Left lung (tissue), 10 donors: ENCODE measurements around the gene UFL1. TPM values are rescaled to one million over a fixed set of nuclear protein-coding genes. Genes with fewer than 3 reads are reported as not detected.
A peak's percentile ranks its signal among the peaks of the same experiment; 100 is the strongest.

Experiments
- ATAC-seq: fragments of 200-7000 bp; cut with Tn5 transposase; one replicate; pipeline ENCODE4 v1.9.1; 2020; ENCODE audit warnings: moderate library complexity
- DNase-seq, 4 donors: peaks; one replicate each; pipeline ENCODE4 v3.0.0-alpha.2; 2013 to 2020
- H3K27ac ChIP-seq, 2 donors: fragments of 200-600 bp; sonication (generic) in 1 of 2; one replicate each; pipeline versions ENCODE4 v1.5.0 to v1.8.0; 2020 to 2021
- H3K27me3 ChIP-seq, 2 donors: fragments of 200-600 bp; sonication (generic) in 1 of 2; one replicate each; pipeline versions ENCODE4 v1.5.0 to v1.8.0; 2020 to 2021
- H3K36me3 ChIP-seq, 2 donors: fragments of 200-600 bp; sonication (generic) in 1 of 2; one replicate each; pipeline versions ENCODE4 v1.5.0 to v1.8.0; 2020 to 2021
- H3K4me1 ChIP-seq, 2 donors: fragments of 200-600 bp; one replicate each; pipeline ENCODE4 v1.8.0; 2021
- H3K4me3 ChIP-seq, 2 donors: fragments of 200-600 bp; sonication (generic) in 1 of 2; one replicate each; pipeline versions ENCODE4 v1.5.0 to v1.8.0; 2020 to 2021; ENCODE audit warnings: mild to moderate bottlenecking in 1 of 2
- H3K9me3 ChIP-seq, 2 donors: fragments of 200-600 bp; sonication (generic) in 1 of 2; one replicate each; pipeline versions ENCODE4 v1.5.0 to v1.8.0; 2020 to 2021
- intact Hi-C, 2 donors: fragments of 100-400 bp; cut with DNase I; formaldehyde crosslinking; loops; one replicate each; pipeline versions ENCODE4 v1.11.2 to v1.14.2; 2022
- polyA plus RNA-seq, 6 donors: library from polyadenylated mRNA; unstranded; fragments of 120-200 nt; gene quantifications; one replicate each; pipeline ENCODE4 v1.2.1, GENCODE V29; 2013; ENCODE audit not compliant: insufficient read length in 6 of 6
- total RNA-seq, 2 donors: library from RNA; stranded (reverse); fragmentation: NEBNext Ultra II Directional; extraction: Animal tissue kit (Norgen Biotek cat#: 25700); gene quantifications; one replicate each; pipeline ENCODE4 v1.2.1, GENCODE V29; 2021
- TF ChIP-seq, protein P1 (sequence below), 2 donors: fragments of 200-600 bp; sonication (generic) in 1 of 2; IDR thresholded peaks; one replicate each; pipeline versions ENCODE4 v1.5.0 to v1.8.0; 2021; ENCODE audit warnings: antibody characterized with exemption in 2 of 2
- donor health status: DM: no; HTN: yes; CAD: no.
- donor health status: DM: no; HTN: no; CAD: no.

UFL1 gene
- total and polyA plus RNA-seq, 8 donors = 24.7 to 41.4 (median 38.0) TPM

DNA sequence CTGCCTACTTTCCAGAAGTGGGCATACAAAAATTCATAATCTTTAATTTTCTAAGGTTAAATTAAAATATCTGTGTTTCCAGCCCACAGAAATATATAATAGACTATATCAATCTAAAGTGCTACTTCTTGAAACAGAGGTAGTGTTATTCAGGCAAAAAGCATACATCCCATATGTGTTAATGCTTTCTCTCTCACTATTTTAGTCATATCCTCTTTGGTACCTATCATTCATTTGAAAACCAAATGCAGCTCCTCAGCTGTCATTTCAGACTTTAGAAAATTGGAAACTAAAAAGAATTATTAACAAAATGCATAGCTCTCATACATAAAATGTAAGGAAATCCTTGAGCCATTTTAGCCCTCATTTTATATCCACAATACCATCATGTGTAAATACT lies 42.2 kb downstream of the UFL1 start:
- Histone ChIP-seq H3K27ac (no peak overlapping the region), H3K4me3 (peak overlapping the region in 1 of 2 donors; percentile 8)
- intact Hi-C loops = no loop called here

DNA sequence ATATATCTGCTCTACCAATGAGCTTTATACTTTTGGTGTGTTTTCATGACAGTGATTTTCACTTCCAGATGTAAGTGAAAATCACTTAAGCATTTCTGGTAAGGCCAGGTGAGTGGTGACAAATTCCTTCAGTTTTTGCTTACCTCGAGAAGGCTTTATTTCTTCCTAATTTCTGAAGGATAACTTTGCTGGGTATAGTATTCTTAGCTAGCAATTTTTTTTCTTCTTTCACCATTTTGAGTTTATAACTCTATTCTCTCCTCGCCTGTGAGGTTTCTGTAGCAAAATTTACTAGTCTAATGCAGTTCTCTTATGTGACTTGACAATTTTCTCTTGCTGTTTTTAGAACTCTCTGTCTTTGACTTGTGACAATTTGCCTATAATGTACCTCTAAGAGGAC lies 48.4 kb downstream of the UFL1 start:
- intact Hi-C loops = no loop called here
- DNase-seq (no peak), ATAC-seq (no peak)
- Histone ChIP-seq H3K4me1 (no peaks in the 10 kb centered on the region), H3K9me3 (peaks cover 0 to 20% of the 10 kb centered on the region in 2 donors), H3K27me3 (no peaks in the 10 kb centered on the region), H3K27ac (no peak overlapping the region), H3K36me3 (no peaks in the 10 kb centered on the region), H3K4me3 (no peak overlapping the region)
- TF ChIP-seq, protein P1, sequence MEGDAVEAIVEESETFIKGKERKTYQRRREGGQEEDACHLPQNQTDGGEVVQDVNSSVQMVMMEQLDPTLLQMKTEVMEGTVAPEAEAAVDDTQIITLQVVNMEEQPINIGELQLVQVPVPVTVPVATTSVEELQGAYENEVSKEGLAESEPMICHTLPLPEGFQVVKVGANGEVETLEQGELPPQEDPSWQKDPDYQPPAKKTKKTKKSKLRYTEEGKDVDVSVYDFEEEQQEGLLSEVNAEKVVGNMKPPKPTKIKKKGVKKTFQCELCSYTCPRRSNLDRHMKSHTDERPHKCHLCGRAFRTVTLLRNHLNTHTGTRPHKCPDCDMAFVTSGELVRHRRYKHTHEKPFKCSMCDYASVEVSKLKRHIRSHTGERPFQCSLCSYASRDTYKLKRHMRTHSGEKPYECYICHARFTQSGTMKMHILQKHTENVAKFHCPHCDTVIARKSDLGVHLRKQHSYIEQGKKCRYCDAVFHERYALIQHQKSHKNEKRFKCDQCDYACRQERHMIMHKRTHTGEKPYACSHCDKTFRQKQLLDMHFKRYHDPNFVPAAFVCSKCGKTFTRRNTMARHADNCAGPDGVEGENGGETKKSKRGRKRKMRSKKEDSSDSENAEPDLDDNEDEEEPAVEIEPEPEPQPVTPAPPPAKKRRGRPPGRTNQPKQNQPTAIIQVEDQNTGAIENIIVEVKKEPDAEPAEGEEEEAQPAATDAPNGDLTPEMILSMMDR (IDR thresholded peaks at IDR 0.05) = no peak

More for the DNA sequence above, 42.2 kb downstream of the UFL1 start:
- no peaks in the 10 kb centered on the region for H3K27me3 ChIP-seq
- H3K36me3 ChIP-seq = no peaks in the 10 kb centered on the region
- no peak for ATAC-seq
- H3K9me3 ChIP-seq = no peaks in the 10 kb centered on the region
- TF ChIP-seq, protein P1 (IDR thresholded peaks at IDR 0.05) = no peak
- no peaks in the 10 kb centered on the region for H3K4me1 ChIP-seq
- no peak for DNase-seq

DNA sequence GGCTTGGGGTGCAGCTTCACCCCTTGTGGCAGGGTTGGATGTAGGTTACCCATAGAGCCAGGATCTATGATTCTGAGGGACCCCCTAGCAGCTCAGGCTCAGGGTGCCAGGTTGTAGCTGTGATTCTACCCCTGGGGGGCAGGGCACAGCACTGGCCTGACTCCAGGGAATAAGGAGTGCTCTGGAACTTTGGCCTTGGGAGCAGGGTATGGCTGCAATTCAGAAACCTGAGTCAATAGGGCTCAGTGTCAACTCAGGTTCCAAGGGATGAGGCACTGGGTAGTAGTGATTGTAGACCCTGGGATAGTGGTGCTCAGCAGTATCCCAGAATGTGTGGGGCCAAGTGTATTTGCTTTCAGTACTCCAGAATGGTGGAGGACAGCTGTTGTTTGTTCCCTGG lies 49.9 kb downstream of the UFL1 start:
- intact Hi-C loops = no loop called here
- H3K9me3 ChIP-seq = peaks cover 0 to 20% of the 10 kb centered on the region in 2 donors

DNA sequence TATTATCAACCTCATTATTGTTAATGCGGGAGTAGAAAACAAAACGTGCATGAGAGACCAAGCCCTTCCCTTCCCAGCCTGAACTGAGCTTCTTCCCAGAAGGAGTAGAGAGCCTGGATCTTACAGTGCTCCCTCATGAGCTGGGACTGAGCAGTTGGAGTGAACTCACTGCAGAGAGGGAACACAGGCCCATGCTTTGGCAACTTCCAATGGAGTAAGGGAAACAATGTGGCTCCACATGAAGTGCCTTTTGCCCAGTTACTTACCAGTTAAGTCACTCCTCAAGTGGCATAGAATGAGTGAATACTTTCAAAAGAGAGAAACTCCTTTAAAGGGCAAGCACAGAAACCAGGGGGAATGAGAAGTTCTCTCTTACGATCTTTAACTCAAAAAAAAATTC lies 53.8 kb downstream of the UFL1 start:
- Histone ChIP-seq H3K4me3 (no peak overlapping the region), H3K4me1 (no peaks in the 10 kb centered on the region), H3K9me3 (peaks cover 0 to 10% of the 10 kb centered on the region in 2 donors), H3K27ac (no peak overlapping the region), H3K27me3 (no peaks in the 10 kb centered on the region), H3K36me3 (no peaks in the 10 kb centered on the region)
- TF ChIP-seq, protein P1 (IDR thresholded peaks at IDR 0.05) = no peak
- ATAC-seq = no peak
- no peak for DNase-seq
- intact Hi-C loops = no loop called here

More for the DNA sequence above, 49.9 kb downstream of the UFL1 start:
- DNase-seq = no peak
- H3K27me3 ChIP-seq = no peaks in the 10 kb centered on the region
- TF ChIP-seq, protein P1 (IDR thresholded peaks at IDR 0.05) = no peak
- no peaks in the 10 kb centered on the region for H3K36me3 ChIP-seq
- H3K4me3 ChIP-seq = no peak overlapping the region
- H3K4me1 ChIP-seq = no peaks in the 10 kb centered on the region
- no peak for ATAC-seq
- no peak overlapping the region for H3K27ac ChIP-seq

DNA sequence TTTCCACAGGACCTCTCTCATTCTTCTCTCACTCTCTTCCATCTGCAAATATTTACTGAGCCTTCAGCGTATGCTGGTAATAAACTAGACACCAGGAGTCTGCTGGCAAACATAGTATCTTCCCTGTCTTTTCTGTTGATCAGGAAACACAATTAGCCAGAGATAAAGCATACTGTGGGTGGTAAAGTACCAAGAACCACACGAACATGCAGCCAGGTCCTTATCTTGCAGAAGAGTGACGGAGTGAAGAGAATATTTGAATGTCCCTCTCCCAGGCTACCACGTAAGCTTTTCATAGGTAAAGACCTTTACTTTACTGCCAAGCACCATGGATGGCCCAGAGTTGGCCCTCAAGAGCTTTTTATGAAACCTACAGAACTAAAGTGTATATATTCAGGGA lies 54.6 kb downstream of the UFL1 start:
- no peak for ATAC-seq
- intact Hi-C loops = no loop called here

More for the DNA sequence above, 54.6 kb downstream of the UFL1 start:
- peaks cover 0 to 1% of the 10 kb centered on the region in 2 donors for H3K9me3 ChIP-seq
- DNase-seq = no peak
- TF ChIP-seq, protein P1 (IDR thresholded peaks at IDR 0.05) = no peak
- no peak overlapping the region for H3K4me3 ChIP-seq
- no peak overlapping the region for H3K27ac ChIP-seq
- H3K27me3 ChIP-seq = no peaks in the 10 kb centered on the region
- H3K36me3 ChIP-seq = no peaks in the 10 kb centered on the region
- no peaks in the 10 kb centered on the region for H3K4me1 ChIP-seq
